ENCODE data around the gene TNFSF13B.

The TNFSF13B gene

DNA sequence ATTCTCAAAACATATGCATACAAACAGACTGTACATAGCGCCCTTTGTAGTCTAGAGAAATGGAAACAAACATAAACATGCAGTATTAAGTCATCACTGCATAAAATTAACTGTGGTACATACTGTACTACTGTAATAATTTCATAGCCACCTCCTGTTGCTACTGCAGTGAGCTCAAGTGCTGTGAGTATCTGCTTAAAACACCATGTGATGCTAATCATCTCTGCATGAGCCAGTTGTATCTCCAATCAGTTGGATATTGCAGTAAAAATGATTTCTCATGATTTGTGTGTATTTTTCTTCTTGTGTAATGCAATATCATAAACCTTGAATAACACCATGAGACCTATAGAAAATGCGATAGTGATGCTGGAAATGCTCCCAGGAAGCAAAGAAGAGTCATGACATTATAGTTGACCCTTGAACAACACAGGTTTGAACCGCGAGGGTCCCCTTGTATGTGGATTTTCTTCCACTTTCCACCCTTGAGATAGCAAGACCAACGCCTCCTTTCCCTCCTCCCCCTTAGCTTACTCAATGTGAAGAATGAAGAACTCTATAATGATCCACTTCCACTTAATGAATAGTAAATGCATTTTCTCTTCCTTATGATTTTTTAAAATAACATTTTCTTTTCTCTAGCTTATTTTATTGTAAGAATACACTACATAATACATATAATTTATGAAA lies 4.1 kb downstream of the TNFSF13B start:
- Histone ChIP-seq H3K4me1 (ENCODE audit: insufficient read depth, low read length, severe bottlenecking) (no peaks in the 10 kb centered on the region), H2AFZ (ENCODE audit: low read length) (no peak overlapping the region), H4K20me1 (ENCODE audit: insufficient read depth, low read length) (no peaks in the 10 kb centered on the region), H3K9me2 (ENCODE audit: low read depth, low read length) (no peaks in the 10 kb centered on the region), H3K36me3 (ENCODE audit: insufficient read depth, low read length) (no peaks in the 10 kb centered on the region), H3K9ac (ENCODE audit: low read length) (no peak overlapping the region), H3F3A (ENCODE audit: insufficient read depth, low read length) (no peaks in the 10 kb centered on the region), H3K4me2 (ENCODE audit: low read length) (no peak overlapping the region), H3K27me3 (ENCODE audit: insufficient read depth, low read length) (no peaks in the 10 kb centered on the region), H3K27ac (ENCODE audit: low read depth, low read length, poor library complexity, severe bottlenecking) (no peak overlapping the region), H3K9me3 (ENCODE audit: low read length) (no peaks in the 10 kb centered on the region), H3K4me3 (ENCODE audit: low read depth, low read length, poor library complexity, severe bottlenecking) (no peak overlapping the region), H3K79me2 (ENCODE audit: insufficient read depth, low read length) (no peaks in the 10 kb centered on the region)
- TF ChIP-seq EZH2 (IDR thresholded peaks at IDR 0.05; ENCODE audit: borderline replicate concordance, low read length), result no peak
- TF ChIP-seq, protein P1, sequence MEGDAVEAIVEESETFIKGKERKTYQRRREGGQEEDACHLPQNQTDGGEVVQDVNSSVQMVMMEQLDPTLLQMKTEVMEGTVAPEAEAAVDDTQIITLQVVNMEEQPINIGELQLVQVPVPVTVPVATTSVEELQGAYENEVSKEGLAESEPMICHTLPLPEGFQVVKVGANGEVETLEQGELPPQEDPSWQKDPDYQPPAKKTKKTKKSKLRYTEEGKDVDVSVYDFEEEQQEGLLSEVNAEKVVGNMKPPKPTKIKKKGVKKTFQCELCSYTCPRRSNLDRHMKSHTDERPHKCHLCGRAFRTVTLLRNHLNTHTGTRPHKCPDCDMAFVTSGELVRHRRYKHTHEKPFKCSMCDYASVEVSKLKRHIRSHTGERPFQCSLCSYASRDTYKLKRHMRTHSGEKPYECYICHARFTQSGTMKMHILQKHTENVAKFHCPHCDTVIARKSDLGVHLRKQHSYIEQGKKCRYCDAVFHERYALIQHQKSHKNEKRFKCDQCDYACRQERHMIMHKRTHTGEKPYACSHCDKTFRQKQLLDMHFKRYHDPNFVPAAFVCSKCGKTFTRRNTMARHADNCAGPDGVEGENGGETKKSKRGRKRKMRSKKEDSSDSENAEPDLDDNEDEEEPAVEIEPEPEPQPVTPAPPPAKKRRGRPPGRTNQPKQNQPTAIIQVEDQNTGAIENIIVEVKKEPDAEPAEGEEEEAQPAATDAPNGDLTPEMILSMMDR (IDR thresholded peaks at IDR 0.05; ENCODE audit: low read length), result no peak

DNA sequence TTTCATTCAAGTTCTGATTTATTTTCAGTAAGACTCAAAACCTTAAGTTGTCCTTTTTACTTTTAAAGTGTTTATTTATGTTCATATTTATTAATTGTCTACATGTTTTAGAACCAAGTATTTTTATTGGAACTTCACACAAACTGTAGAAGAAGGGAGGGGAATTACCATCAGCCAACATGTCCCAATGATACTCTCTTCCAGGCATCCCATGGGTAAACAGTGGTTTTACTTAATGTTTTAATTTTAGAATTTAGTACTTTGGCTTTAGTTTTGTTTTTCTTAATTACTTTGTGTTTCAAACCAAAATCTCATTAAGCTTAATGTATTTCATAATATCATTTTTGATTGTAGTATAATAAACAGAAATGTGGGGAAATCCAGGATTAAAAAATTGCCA lies 5.2 kb downstream of the TNFSF13B start:
- Histone ChIP-seq H3K4me2 (ENCODE audit: low read length) (no peak overlapping the region), H3K9me2 (ENCODE audit: low read depth, low read length) (no peaks in the 10 kb centered on the region), H2AFZ (ENCODE audit: low read length) (no peak overlapping the region), H3F3A (ENCODE audit: insufficient read depth, low read length) (no peaks in the 10 kb centered on the region), H3K4me1 (ENCODE audit: insufficient read depth, low read length, severe bottlenecking) (no peaks in the 10 kb centered on the region), H4K20me1 (ENCODE audit: insufficient read depth, low read length) (no peaks in the 10 kb centered on the region), H3K27ac (ENCODE audit: low read depth, low read length, poor library complexity, severe bottlenecking) (no peak overlapping the region), H3K27me3 (ENCODE audit: insufficient read depth, low read length) (no peaks in the 10 kb centered on the region), H3K4me3 (ENCODE audit: low read depth, low read length, poor library complexity, severe bottlenecking) (no peak overlapping the region), H3K9me3 (ENCODE audit: low read length) (no peaks in the 10 kb centered on the region), H3K79me2 (ENCODE audit: insufficient read depth, low read length) (no peaks in the 10 kb centered on the region), H3K36me3 (ENCODE audit: insufficient read depth, low read length) (no peaks in the 10 kb centered on the region), H3K9ac (ENCODE audit: low read length) (no peak overlapping the region)
- TF ChIP-seq EZH2 (IDR thresholded peaks at IDR 0.05; ENCODE audit: borderline replicate concordance, low read length), result no peak
- TF ChIP-seq, protein P1 (IDR thresholded peaks at IDR 0.05; ENCODE audit: low read length), result no peak

DNA sequence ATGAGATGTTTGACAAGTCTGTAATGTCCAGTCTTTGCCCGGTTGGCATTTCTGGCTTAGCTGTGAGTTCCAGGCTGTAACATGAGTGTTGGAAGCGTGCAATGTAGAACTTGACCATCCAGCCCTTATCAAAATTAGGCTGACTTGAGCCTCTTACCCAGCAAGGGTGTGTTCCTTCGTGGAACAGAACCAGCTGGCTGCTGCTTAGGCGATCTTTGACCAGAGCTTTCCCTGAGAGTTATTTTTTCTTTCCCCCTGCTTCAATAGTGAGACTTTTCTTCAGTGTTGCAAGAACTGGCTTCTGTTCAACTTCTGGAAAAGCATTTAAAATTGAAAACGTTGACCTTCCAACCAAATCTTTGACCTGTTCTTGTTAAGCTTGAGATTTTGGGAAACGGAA lies 6.5 kb downstream of the TNFSF13B start:
- H3K4me1 ChIP-seq (ENCODE audit: insufficient read depth, low read length, severe bottlenecking), result no peaks in the 10 kb centered on the region
- no peak overlapping the region for H3K9ac ChIP-seq (ENCODE audit: low read length)
- no peaks in the 10 kb centered on the region for H4K20me1 ChIP-seq (ENCODE audit: insufficient read depth, low read length)
- no peak overlapping the region for H3K4me2 ChIP-seq (ENCODE audit: low read length)
- no peak overlapping the region for H3K4me3 ChIP-seq (ENCODE audit: low read depth, low read length, poor library complexity, severe bottlenecking)
- no peaks in the 10 kb centered on the region for H3K79me2 ChIP-seq (ENCODE audit: insufficient read depth, low read length)
- no peak overlapping the region for H2AFZ ChIP-seq (ENCODE audit: low read length)
- H3K27ac ChIP-seq (ENCODE audit: low read depth, low read length, poor library complexity, severe bottlenecking), result no peak overlapping the region
- H3K9me3 ChIP-seq (ENCODE audit: low read length), result no peaks in the 10 kb centered on the region
- no peaks in the 10 kb centered on the region for H3F3A ChIP-seq (ENCODE audit: insufficient read depth, low read length)
- H3K9me2 ChIP-seq (ENCODE audit: low read depth, low read length), result no peaks in the 10 kb centered on the region
- no peaks in the 10 kb centered on the region for H3K27me3 ChIP-seq (ENCODE audit: insufficient read depth, low read length)
- no peaks in the 10 kb centered on the region for H3K36me3 ChIP-seq (ENCODE audit: insufficient read depth, low read length)
- TF ChIP-seq, protein P1 (IDR thresholded peaks at IDR 0.05; ENCODE audit: low read length), result no peak
- no peak for TF ChIP-seq EZH2 (IDR thresholded peaks at IDR 0.05; ENCODE audit: borderline replicate concordance, low read length)
